K562 (cell line): ENCODE data around the gene ALDH16A1. TPM values are rescaled to one million over a fixed set of nuclear protein-coding genes. Genes with fewer than 3 reads are reported as not detected.

Experiments
- GABPB2 ChIP-seq: fragments of 250-450 bp; sonication (Bioruptor Pico); conservative IDR thresholded peaks from 2 replicates; pipeline ENCODE4 v1.5.1; 2021; ENCODE audit warnings: mild to moderate bottlenecking
- HCFC1 ChIP-seq: IDR thresholded peaks from 2 replicates; pipeline ENCODE4 v1.6.1; 2012; ENCODE audit warnings: low read depth, low read length, improper control_type of control experiment
- JUN ChIP-seq, 2 experiments: sonication (generic) in 1 of 2; formaldehyde crosslinking in 1 of 2; IDR thresholded peaks; 2 replicates each; pipeline versions ENCODE4 v1.6.1 to v1.8.0; 2012 to 2022; ENCODE audit warnings: borderline replicate concordance in 2 of 2, mild to moderate bottlenecking in 2 of 2, improper control_type of control experiment in 1 of 2, low read depth in 1 of 2, low read length in 1 of 2, missing genetic modification reagents in 1 of 2
- MEF2D ChIP-seq: conservative IDR thresholded peaks from 2 replicates; pipeline ENCODE4 v1.6.1; 2016; ENCODE audit warnings: low read depth, missing genetic modification characterization, missing compliant biosample characterization
- MTA1 ChIP-seq: fragments of 450-650 bp; IDR thresholded peaks from 2 replicates; pipeline ENCODE4 v1.6.1; 2017; ENCODE audit warnings: borderline replicate concordance
- NKRF ChIP-seq: fragments of 450-650 bp; IDR thresholded peaks from 2 replicates; pipeline ENCODE4 v1.6.1; 2016; ENCODE audit warnings: borderline replicate concordance
- NR3C1 ChIP-seq: sonication (generic); formaldehyde crosslinking; IDR thresholded peaks from 2 replicates; pipeline ENCODE4 v1.8.1; 2022; ENCODE audit warnings: missing genetic modification reagents
- NR4A1 ChIP-seq, 2 experiments: fragments of 250-450 bp in 1 of 2; fragments of 450-650 bp in 1 of 2; sonication (Bioruptor Pico) in 1 of 2; IDR thresholded peaks; 2 replicates each; pipeline versions ENCODE4 v1.4.0 to v1.6.1; 2016 to 2020; ENCODE audit warnings: mild to moderate bottlenecking in 2 of 2, missing compliant biosample characterization in 1 of 2, missing genetic modification characterization in 1 of 2, moderate library complexity in 1 of 2
- POLR3A ChIP-seq: IDR thresholded peaks from 2 replicates; pipeline ENCODE4 v1.6.1; 2011; ENCODE audit warnings: borderline replicate concordance, mild to moderate bottlenecking, moderate library complexity; ENCODE audit not compliant: insufficient read length, insufficient read depth; ENCODE audit errors: extremely low read depth
- POLR3G ChIP-seq: IDR thresholded peaks from 2 replicates; pipeline ENCODE4 v1.6.1; 2011; ENCODE audit not compliant: insufficient read length, insufficient replicate concordance; ENCODE audit errors: extremely low read depth
- SUPT5H ChIP-seq: fragments of 450-650 bp; IDR thresholded peaks from 2 replicates; pipeline ENCODE4 v1.6.1; 2016
- TSC22D4 ChIP-seq: fragments of 450-650 bp; IDR thresholded peaks from 2 replicates; pipeline ENCODE4 v1.6.1; 2016; ENCODE audit warnings: missing genetic modification characterization, missing biosample characterization, control low read depth
- ZNF354B ChIP-seq: fragments of 250-450 bp; sonication (Bioruptor Pico); IDR thresholded peaks from 2 replicates; pipeline ENCODE4 v1.4.0; 2020
- ZNF395 ChIP-seq: fragments of 200-800 bp; sonication (Bioruptor generic); IDR thresholded peaks from 2 replicates; pipeline ENCODE4 v1.6.1; 2017; ENCODE audit warnings: missing genetic modification characterization, missing compliant biosample characterization
- ZNF79 ChIP-seq: fragments of 250-450 bp; sonication (Bioruptor Pico); IDR thresholded peaks from 2 replicates; pipeline ENCODE4 v1.4.0; 2020; ENCODE audit warnings: low read depth, mild to moderate bottlenecking, moderate library complexity
- polyA plus RNA-seq, 8 experiments: library from polyadenylated mRNA; depleted of rRNA in 4 of 8; stranded (reverse) in 5 of 8; unstranded in 3 of 8; fragments of >200 nt; fragmentation: Nextera tagmentation in 2 of 8; fragmentation: Illumina TruSeq in 1 of 8; extraction: Ambion mirVana in 2 of 8; extraction: Trizol in 1 of 8; gene quantifications; 2 replicates each; pipeline versions ENCODE4 v1.2.1 to v1.2.3, GENCODE V29; 2011 to 2014; ENCODE audit warnings: inconsistent platforms in 1 of 8, missing spikeins in 1 of 8
- total RNA-seq, 7 experiments: library from RNA; depleted of rRNA in 6 of 7; stranded (reverse); fragments of >200 nt in 6 of 7; fragmentation: Illumina TruSeq in 2 of 7; extraction: Trizol in 2 of 7; gene quantifications; 2 replicates each; pipeline versions ENCODE4 v1.2.1 to v1.2.3, GENCODE V29; 2011 to 2021; ENCODE audit warnings: low replicate concordance in 1 of 7
- TF ChIP-seq, protein P1 (sequence below): sonication (generic); formaldehyde crosslinking; IDR thresholded peaks from 2 replicates; pipeline ENCODE4 v1.8.1; 2023; ENCODE audit warnings: mild to moderate bottlenecking, missing genetic modification reagents, moderate library complexity
- TF ChIP-seq, protein P2 (sequence below): fragments of 250-450 bp; sonication (Bioruptor Pico); IDR thresholded peaks from 2 replicates; pipeline ENCODE4 v1.4.0; 2020

The ALDH16A1 gene
- total and polyA plus RNA-seq, 9 of the 15 experiments (the other 6 are each of a cell fraction or from before 2014, with no cell fraction given), result 2.2 to 52.2 (median 7.6) TPM

DNA sequence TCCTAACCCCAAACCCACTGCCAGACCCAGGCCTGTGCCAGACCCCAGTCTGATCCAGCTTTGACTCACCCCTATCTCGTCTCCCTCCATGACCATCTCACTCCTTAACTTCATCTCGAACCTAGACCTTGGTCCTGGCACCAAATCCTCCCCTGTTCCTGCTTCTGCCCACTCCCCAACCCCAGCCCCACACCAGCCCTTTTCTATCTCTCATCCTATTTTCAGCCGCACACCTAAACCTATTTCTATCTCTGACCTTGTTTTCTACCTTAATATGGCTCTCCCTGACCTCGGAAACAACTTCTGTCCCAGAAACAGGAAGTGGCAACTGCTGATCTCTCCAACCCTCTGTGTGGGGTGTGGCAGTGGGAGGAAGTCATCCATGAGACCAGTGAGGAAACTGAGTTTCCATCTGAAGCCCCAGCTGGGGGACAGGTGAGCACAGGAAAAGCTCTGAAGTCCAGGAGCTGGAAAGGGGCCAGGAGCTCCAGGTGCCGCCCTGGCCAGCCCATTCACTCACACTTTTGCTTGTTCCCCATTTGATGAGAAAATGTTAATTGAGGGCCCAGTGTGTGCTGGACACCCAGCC is 43.5 kb upstream of the ALDH16A1 start (continued):
- TF ChIP-seq, protein P1, sequence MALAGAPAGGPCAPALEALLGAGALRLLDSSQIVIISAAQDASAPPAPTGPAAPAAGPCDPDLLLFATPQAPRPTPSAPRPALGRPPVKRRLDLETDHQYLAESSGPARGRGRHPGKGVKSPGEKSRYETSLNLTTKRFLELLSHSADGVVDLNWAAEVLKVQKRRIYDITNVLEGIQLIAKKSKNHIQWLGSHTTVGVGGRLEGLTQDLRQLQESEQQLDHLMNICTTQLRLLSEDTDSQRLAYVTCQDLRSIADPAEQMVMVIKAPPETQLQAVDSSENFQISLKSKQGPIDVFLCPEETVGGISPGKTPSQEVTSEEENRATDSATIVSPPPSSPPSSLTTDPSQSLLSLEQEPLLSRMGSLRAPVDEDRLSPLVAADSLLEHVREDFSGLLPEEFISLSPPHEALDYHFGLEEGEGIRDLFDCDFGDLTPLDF, result no peak
- no peak for TF ChIP-seq NR4A1 (CRISPR knock-in tag; IDR thresholded peaks at IDR 0.05)
- no peak for TF ChIP-seq NR4A1 (tag; IDR thresholded peaks at IDR 0.05)
- TF ChIP-seq JUN (IDR thresholded peaks at IDR 0.05; ENCODE audit: borderline replicate concordance, low read depth, low read length), result no peak
- TF ChIP-seq JUN (CRISPR knock-in tag; IDR thresholded peaks at IDR 0.05; ENCODE audit: borderline replicate concordance), result no peak
- no peak for TF ChIP-seq NKRF
- peak; percentile 88; the same call in 1 of the 2 replicates for TF ChIP-seq ZNF395 (CRISPR knock-in tag)
- no peak for TF ChIP-seq MTA1
- TF ChIP-seq ZNF79 (CRISPR knock-in tag), result no peak
- 0 out of 2 replicates have a peak, but pooled peaks have one; percentile 29 for TF ChIP-seq MEF2D (tag)
- no peak for TF ChIP-seq POLR3G
- TF ChIP-seq TSC22D4 (tag), result 0 out of 2 replicates have a peak, but pooled peaks have one; percentile 26
- TF ChIP-seq NR3C1, result no peak
- TF ChIP-seq HCFC1, result 0 out of 2 replicates have a peak, but pooled peaks have one; percentile 5
- TF ChIP-seq ZNF354B (CRISPR knock-in tag), result no peak
- TF ChIP-seq, protein P2, sequence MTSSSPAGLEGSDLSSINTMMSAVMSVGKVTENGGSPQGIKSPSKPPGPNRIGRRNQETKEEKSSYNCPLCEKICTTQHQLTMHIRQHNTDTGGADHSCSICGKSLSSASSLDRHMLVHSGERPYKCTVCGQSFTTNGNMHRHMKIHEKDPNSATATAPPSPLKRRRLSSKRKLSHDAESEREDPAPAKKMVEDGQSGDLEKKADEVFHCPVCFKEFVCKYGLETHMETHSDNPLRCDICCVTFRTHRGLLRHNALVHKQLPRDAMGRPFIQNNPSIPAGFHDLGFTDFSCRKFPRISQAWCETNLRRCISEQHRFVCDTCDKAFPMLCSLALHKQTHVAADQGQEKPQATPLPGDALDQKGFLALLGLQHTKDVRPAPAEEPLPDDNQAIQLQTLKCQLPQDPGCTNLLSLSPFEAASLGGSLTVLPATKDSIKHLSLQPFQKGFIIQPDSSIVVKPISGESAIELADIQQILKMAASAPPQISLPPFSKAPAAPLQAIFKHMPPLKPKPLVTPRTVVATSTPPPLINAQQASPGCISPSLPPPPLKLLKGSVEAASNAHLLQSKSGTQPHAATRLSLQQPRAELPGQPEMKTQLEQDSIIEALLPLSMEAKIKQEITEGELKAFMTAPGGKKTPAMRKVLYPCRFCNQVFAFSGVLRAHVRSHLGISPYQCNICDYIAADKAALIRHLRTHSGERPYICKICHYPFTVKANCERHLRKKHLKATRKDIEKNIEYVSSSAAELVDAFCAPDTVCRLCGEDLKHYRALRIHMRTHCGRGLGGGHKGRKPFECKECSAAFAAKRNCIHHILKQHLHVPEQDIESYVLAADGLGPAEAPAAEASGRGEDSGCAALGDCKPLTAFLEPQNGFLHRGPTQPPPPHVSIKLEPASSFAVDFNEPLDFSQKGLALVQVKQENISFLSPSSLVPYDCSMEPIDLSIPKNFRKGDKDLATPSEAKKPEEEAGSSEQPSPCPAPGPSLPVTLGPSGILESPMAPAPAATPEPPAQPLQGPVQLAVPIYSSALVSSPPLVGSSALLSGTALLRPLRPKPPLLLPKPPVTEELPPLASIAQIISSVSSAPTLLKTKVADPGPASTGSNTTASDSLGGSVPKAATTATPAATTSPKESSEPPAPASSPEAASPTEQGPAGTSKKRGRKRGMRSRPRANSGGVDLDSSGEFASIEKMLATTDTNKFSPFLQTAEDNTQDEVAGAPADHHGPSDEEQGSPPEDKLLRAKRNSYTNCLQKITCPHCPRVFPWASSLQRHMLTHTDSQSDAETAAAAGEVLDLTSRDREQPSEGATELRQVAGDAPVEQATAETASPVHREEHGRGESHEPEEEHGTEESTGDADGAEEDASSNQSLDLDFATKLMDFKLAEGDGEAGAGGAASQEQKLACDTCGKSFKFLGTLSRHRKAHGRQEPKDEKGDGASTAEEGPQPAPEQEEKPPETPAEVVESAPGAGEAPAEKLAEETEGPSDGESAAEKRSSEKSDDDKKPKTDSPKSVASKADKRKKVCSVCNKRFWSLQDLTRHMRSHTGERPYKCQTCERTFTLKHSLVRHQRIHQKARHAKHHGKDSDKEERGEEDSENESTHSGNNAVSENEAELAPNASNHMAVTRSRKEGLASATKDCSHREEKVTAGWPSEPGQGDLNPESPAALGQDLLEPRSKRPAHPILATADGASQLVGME (CRISPR knock-in tag), result peak; percentile 60; the same call in 1 of the 2 replicates
- no peak for TF ChIP-seq POLR3A
- peak; percentile 52 for TF ChIP-seq SUPT5H
- no peak for TF ChIP-seq GABPB2 (CRISPR knock-in tag)
